H1 (cell line): Measurements from ENCODE around the gene ILF2. TPM values are rescaled to one million over a fixed set of nuclear protein-coding genes. Genes with fewer than 3 reads are reported as not detected.

Source experiments
- CTCF ChIA-PET: fragments of 300-600 bp; sonication (Branson Sonifier 250); formaldehyde crosslinking; loops from one replicate; lab custom pipeline; 2021; ENCODE audit not compliant: partially characterized antibody; lab: Charles Lee
- POLR2A ChIA-PET: fragments of 300-600 bp; sonication (Branson Sonifier 250); formaldehyde crosslinking; loops from one replicate; lab custom pipeline; 2021; ENCODE audit warnings: inconsistent platforms; ENCODE audit not compliant: partially characterized antibody; lab: Charles Lee
- DNase-seq, 2 experiments: peaks; one replicate each; pipeline versions ENCODE4 v3.0.0 to v3.0.0-alpha.2; 2010 to 2022; ENCODE audit warnings: low spot score in 2 of 2, low read depth in 1 of 2, mixed read lengths in 1 of 2
- FAIRE-seq: peaks from 2 replicates; lab custom pipeline; 2011; peaks lifted over from hg19 to GRCh38; lab: Jason Lieb, UNC
- H2AFZ ChIP-seq: 2 replicates; pipeline ENCODE4 v1.8.1; 2012; ENCODE audit warnings: low read length, inconsistent platforms
- H2AK5ac ChIP-seq: 2 replicates; pipeline ENCODE4 v1.6.1; 2013; ENCODE audit warnings: low read depth, low read length
- H2BK120ac ChIP-seq: replicated peaks from 2 replicates; pipeline ENCODE3; 2013; ENCODE audit warnings: low read depth, low read length, inconsistent platforms
- H2BK12ac ChIP-seq: 2 replicates; pipeline ENCODE4 v1.6.1; 2013; ENCODE audit warnings: low read depth, low read length
- H2BK15ac ChIP-seq: 2 replicates; pipeline ENCODE4 v1.6.1; 2013; ENCODE audit warnings: low read length
- H2BK20ac ChIP-seq: 2 replicates; pipeline ENCODE4 v1.6.1; 2013; ENCODE audit warnings: low read length
- H2BK5ac ChIP-seq: 2 replicates; pipeline ENCODE4 v1.6.1; 2013; ENCODE audit warnings: low read depth, low read length
- H3K14ac ChIP-seq: 2 replicates; pipeline ENCODE4 v1.6.1; 2013; ENCODE audit warnings: inconsistent platforms; ENCODE audit not compliant: insufficient read length
- H3K18ac ChIP-seq: 2 replicates; pipeline ENCODE4 v1.6.1; 2013; ENCODE audit warnings: low read length; ENCODE audit errors: extremely low read depth
- H3K23ac ChIP-seq: 2 replicates; pipeline ENCODE4 v1.6.1; 2013; ENCODE audit warnings: inconsistent platforms; ENCODE audit not compliant: insufficient read length
- H3K23me2 ChIP-seq: 2 replicates; pipeline ENCODE4 v1.6.1; 2013; ENCODE audit warnings: low read depth, low read length
- H3K27ac ChIP-seq: 2 replicates; pipeline ENCODE4 v1.6.1; 2011; ENCODE audit warnings: low read depth, low read length, inconsistent platforms
- H3K27me3 ChIP-seq, 4 experiments: replicated peaks in 1 of 4; 1 replicate in 1 of 4; 2 replicates in 3 of 4; pipeline versions ENCODE4 v1.6.1 to v1.8.1; 2011 to 2013; ENCODE audit warnings: low read length in 3 of 4, mild to moderate bottlenecking in 3 of 4, inconsistent platforms in 2 of 4, mixed read lengths in 2 of 4, moderate library complexity in 1 of 4; ENCODE audit not compliant: control insufficient read depth in 3 of 4, insufficient read depth in 3 of 4; ENCODE audit errors: extremely low read depth in 1 of 4
- H3K36me3 ChIP-seq, 4 experiments: 2 replicates each; pipeline versions ENCODE4 v1.6.1 to v1.8.1; 2011 to 2013; ENCODE audit warnings: mild to moderate bottlenecking in 4 of 4, low read length in 3 of 4, moderate library complexity in 2 of 4, control low read depth in 1 of 4, inconsistent platforms in 1 of 4; ENCODE audit not compliant: insufficient read depth in 4 of 4, control insufficient read depth in 2 of 4
- H3K4ac ChIP-seq: replicated peaks from 2 replicates; pipeline ENCODE3; 2013; ENCODE audit warnings: low read length, low read depth, mixed read lengths, inconsistent platforms; ENCODE audit not compliant: insufficient read length
- H3K4me1 ChIP-seq, 4 experiments: replicated peaks in 1 of 4; 1 replicate in 1 of 4; 2 replicates in 3 of 4; pipeline versions ENCODE4 v1.6.1 to v1.8.1; 2011 to 2013; ENCODE audit warnings: low read length in 3 of 4, inconsistent platforms in 2 of 4, mixed read lengths in 1 of 4; ENCODE audit not compliant: insufficient read depth in 4 of 4, control insufficient read depth in 3 of 4
- H3K4me2 ChIP-seq, 2 experiments: 2 replicates each; pipeline versions ENCODE4 v1.6.1 to v1.8.1; 2011 to 2013; ENCODE audit warnings: low read depth in 2 of 2, low read length in 2 of 2, control low read depth in 1 of 2, inconsistent platforms in 1 of 2, mild to moderate bottlenecking in 1 of 2; ENCODE audit not compliant: insufficient read depth in 1 of 2
- H3K4me3 ChIP-seq, 4 experiments: fragments of 200-600, 300-600 bp in 1 of 4; sonication (generic), shearing (Covaris generic), sonication (Bioruptor Twin) in 1 of 4; 2 replicates each; pipeline versions ENCODE4 v1.5.1 to v1.8.1; 2011 to 2016; ENCODE audit warnings: low read length in 4 of 4, low read depth in 3 of 4, control low read depth in 2 of 4, inconsistent platforms in 2 of 4, mild to moderate bottlenecking in 2 of 4, mixed read lengths in 1 of 4, moderate library complexity in 1 of 4; ENCODE audit not compliant: insufficient read depth in 2 of 4; ENCODE audit errors: extremely low read depth in 1 of 4
- H3K56ac ChIP-seq: replicated peaks from 2 replicates; pipeline ENCODE3; 2013; ENCODE audit warnings: low read depth, mild to moderate bottlenecking, mixed read lengths, low read length, inconsistent platforms; ENCODE audit not compliant: insufficient read length
- H3K79me1 ChIP-seq: 2 replicates; pipeline ENCODE4 v1.6.1; 2013; ENCODE audit warnings: low read depth, low read length, control low read depth
- H3K79me2 ChIP-seq, 2 experiments: 2 replicates each; pipeline versions ENCODE4 v1.6.1 to v1.8.1; 2012 to 2013; ENCODE audit warnings: low read length in 2 of 2, mild to moderate bottlenecking in 2 of 2, inconsistent platforms in 1 of 2; ENCODE audit not compliant: insufficient read depth in 2 of 2, control insufficient read depth in 1 of 2
- H3K9ac ChIP-seq, 4 experiments: replicated peaks in 1 of 4; 1 replicate in 1 of 4; 2 replicates in 3 of 4; pipeline versions ENCODE4 v1.6.1 to v1.8.1; 2011 to 2013; ENCODE audit warnings: low read depth in 3 of 4, low read length in 3 of 4, control low read depth in 2 of 4, mild to moderate bottlenecking in 2 of 4, moderate library complexity in 2 of 4, inconsistent platforms in 1 of 4; ENCODE audit errors: extremely low read depth in 1 of 4
- H3K9me3 ChIP-seq, 2 experiments: 2 replicates each; pipeline versions ENCODE4 v1.6.1 to v1.8.1; 2012 to 2013; ENCODE audit warnings: mild to moderate bottlenecking in 2 of 2, moderate library complexity in 2 of 2, control low read depth in 1 of 2, inconsistent platforms in 1 of 2, low read depth in 1 of 2, low read length in 1 of 2, mixed read lengths in 1 of 2; ENCODE audit not compliant: insufficient read depth in 2 of 2
- H4K20me1 ChIP-seq, 2 experiments: replicated peaks in 1 of 2; 2 replicates each; pipeline versions ENCODE3 to v1.8.1; 2011 to 2013; ENCODE audit warnings: inconsistent platforms in 2 of 2, low read length in 2 of 2, mild to moderate bottlenecking in 1 of 2; ENCODE audit not compliant: insufficient read depth in 2 of 2, control insufficient read depth in 1 of 2
- H4K5ac ChIP-seq: 2 replicates; pipeline ENCODE4 v1.6.1; 2013; ENCODE audit warnings: low read length, low read depth, mixed read lengths, inconsistent platforms; ENCODE audit not compliant: insufficient read length
- H4K8ac ChIP-seq: 2 replicates; pipeline ENCODE4 v1.8.0; 2013; ENCODE audit warnings: mild to moderate bottlenecking, moderate library complexity, low read length, inconsistent platforms; ENCODE audit not compliant: insufficient read depth; ENCODE audit errors: extremely low read depth
- H4K91ac ChIP-seq: replicated peaks from 2 replicates; pipeline ENCODE3; 2013; ENCODE audit warnings: low read length, mixed read lengths, inconsistent platforms; ENCODE audit not compliant: insufficient read length
- CBX8 ChIP-seq: fragments of 300-800, 300-1000 bp; sonication (generic); IDR thresholded peaks from 2 replicates; pipeline ENCODE4 v1.7.1; 2016; ENCODE audit warnings: low read depth, low read length, borderline replicate concordance
- CHD1 ChIP-seq: IDR thresholded peaks from 2 replicates; pipeline ENCODE4 v1.6.1; 2012; ENCODE audit warnings: low read depth, low read length, improper control_type of control experiment
- EP300 ChIP-seq, 2 experiments: IDR thresholded peaks; 1 replicate in 1 of 2; 2 replicates in 1 of 2; pipeline ENCODE4 v1.6.1; 2011 to 2012; ENCODE audit warnings: low read depth in 2 of 2, low read length in 2 of 2, mild to moderate bottlenecking in 2 of 2, borderline replicate concordance in 1 of 2, inconsistent platforms in 1 of 2, moderate library complexity in 1 of 2
- FOSL1 ChIP-seq: IDR thresholded peaks from 2 replicates; pipeline ENCODE4 v1.6.1; 2011; ENCODE audit warnings: mild to moderate bottlenecking, low read depth, low read length, moderate library complexity; ENCODE audit not compliant: insufficient read depth
- GTF2F1 ChIP-seq: IDR thresholded peaks from 2 replicates; pipeline ENCODE4 v1.6.1; 2012; ENCODE audit warnings: low read depth, low read length, improper control_type of control experiment, borderline replicate concordance
- POLR2AphosphoS5 ChIP-seq: IDR thresholded peaks from 2 replicates; pipeline ENCODE4 v1.6.1; 2011; ENCODE audit warnings: low read depth, low read length
- RFX5 ChIP-seq: IDR thresholded peaks from 2 replicates; pipeline ENCODE4 v1.6.1; 2011; ENCODE audit warnings: low read depth, low read length, improper control_type of control experiment, borderline replicate concordance
- RXRA ChIP-seq: IDR thresholded peaks from 2 replicates; pipeline ENCODE4 v1.6.1; 2011; ENCODE audit warnings: low read depth, mild to moderate bottlenecking, low read length, moderate library complexity; ENCODE audit not compliant: insufficient read depth
- SRF ChIP-seq: IDR thresholded peaks from 2 replicates; pipeline ENCODE4 v1.6.1; 2011; ENCODE audit warnings: mild to moderate bottlenecking, low read depth, low read length, moderate library complexity
- WGBS, 2 experiments: shearing (Covaris generic) in 1 of 2; methylation state at CpG; one replicate each; pipeline versions ENCODE4 v1.1.6 to v1.1.7; 2013 to 2015; ENCODE audit warnings: low lambda C conversion rate in 2 of 2, mixed read lengths in 2 of 2, inconsistent platforms in 1 of 2, low coverage in 1 of 2, missing lambda C conversion rate in 1 of 2; ENCODE audit not compliant: insufficient replicate concordance in 2 of 2, insufficient coverage in 1 of 2, insufficient read length in 1 of 2; ENCODE audit errors: extremely low coverage in 1 of 2, missing lambda C conversion rate in 1 of 2; 5-methylcytosine and 5-hydroxymethylcytosine counted together
- polyA plus RNA-seq, 7 experiments: library from polyadenylated mRNA; depleted of rRNA in 3 of 7; stranded (reverse) in 5 of 7; unstranded in 2 of 7; fragments of >200 nt in 5 of 7; fragments of 200-250 nt in 2 of 7; gene quantifications; 1 replicate in 5 of 7; 2 replicates in 1 of 7; 4 replicates in 1 of 7; pipeline versions ENCODE4 v1.2.1 to v1.2.3, GENCODE V29; 2011 to 2013; ENCODE audit warnings: missing spikeins in 2 of 7, mixed read lengths in 2 of 7
- total RNA-seq: library from RNA; stranded (reverse); fragmentation: NEBNext Ultra II Directional; extraction: Animal tissue kit (Norgen Biotek cat#: 25700); gene quantifications from 2 replicates; pipeline ENCODE4 v1.2.1, GENCODE V29; 2021
- TF ChIP-seq, protein P1 (sequence below): IDR thresholded peaks from 2 replicates; pipeline ENCODE4 v1.6.1; 2012; ENCODE audit warnings: inconsistent platforms
- TF ChIP-seq, protein P2 (sequence below): IDR thresholded peaks from 2 replicates; pipeline ENCODE4 v1.6.1; 2011; ENCODE audit warnings: low read length, improper control_type of control experiment

Gene ILF2
- total and polyA plus RNA-seq, 2 of the 8 experiments (the other 6 are each of a cell fraction or from before 2014, with no cell fraction given): 389 to 474 TPM

DNA sequence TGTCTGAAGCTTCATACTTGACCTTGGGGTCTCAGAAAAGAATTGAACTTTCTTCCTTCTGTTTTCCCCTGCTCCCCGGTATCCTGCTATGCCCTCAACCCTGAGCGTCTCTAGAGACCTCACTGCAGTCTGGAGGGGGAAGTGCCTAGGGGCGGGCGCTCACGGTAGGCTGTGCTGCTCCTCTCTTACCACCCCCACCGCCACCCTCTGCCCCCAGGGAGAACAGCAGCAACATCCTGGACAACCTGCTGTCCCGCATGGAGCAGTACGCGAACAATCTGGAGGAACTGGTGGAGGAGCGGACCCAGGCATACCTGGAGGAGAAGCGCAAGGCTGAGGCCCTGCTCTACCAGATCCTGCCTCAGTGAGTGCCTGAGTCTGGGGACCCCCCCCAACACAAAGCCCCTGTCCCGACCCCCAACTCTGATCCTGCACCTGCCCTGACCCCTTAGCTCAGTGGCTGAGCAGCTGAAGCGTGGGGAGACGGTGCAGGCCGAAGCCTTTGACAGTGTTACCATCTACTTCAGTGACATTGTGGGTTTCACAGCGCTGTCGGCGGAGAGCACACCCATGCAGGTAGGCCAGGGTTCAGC is 18.0 kb upstream of the ILF2 start:
- DNase-seq: no peak
- CTCF ChIA-PET: interaction anchor here (0.6 to 14.0 kb wide), 8 partner anchors 10 to 84 kb away, joined by 3 to 190 read pairs (median 4); partner anchors contain the start of gene NPR1
- TF ChIP-seq CHD1: no peak
- no peak for TF ChIP-seq SRF
- TF ChIP-seq CBX8: no peak
- no peak for TF ChIP-seq RFX5
- no peak for TF ChIP-seq POLR2AphosphoS5
- TF ChIP-seq RXRA: no peak
- no peak for TF ChIP-seq FOSL1
- TF ChIP-seq, protein P1, sequence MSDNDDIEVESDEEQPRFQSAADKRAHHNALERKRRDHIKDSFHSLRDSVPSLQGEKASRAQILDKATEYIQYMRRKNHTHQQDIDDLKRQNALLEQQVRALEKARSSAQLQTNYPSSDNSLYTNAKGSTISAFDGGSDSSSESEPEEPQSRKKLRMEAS: no peak
- TF ChIP-seq GTF2F1: no peak
- no peak for TF ChIP-seq EP300 (IDR thresholded peaks at IDR 0.05; ENCODE audit: borderline replicate concordance in 1 of 2, low read depth in 2 of 2, low read length in 2 of 2)
- TF ChIP-seq, protein P2, sequence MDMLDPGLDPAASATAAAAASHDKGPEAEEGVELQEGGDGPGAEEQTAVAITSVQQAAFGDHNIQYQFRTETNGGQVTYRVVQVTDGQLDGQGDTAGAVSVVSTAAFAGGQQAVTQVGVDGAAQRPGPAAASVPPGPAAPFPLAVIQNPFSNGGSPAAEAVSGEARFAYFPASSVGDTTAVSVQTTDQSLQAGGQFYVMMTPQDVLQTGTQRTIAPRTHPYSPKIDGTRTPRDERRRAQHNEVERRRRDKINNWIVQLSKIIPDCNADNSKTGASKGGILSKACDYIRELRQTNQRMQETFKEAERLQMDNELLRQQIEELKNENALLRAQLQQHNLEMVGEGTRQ: no peak

More for the DNA sequence above, 18.0 kb upstream of the ILF2 start:
- no peak overlapping the region for H2BK15ac ChIP-seq
- no peak overlapping the region for H3K4me3 ChIP-seq
- no peaks in the 10 kb centered on the region for H3K27me3 ChIP-seq
- H2AFZ ChIP-seq: no peak overlapping the region
- no peak for FAIRE-seq
- no peaks in the 10 kb centered on the region for H4K20me1 ChIP-seq
- POLR2A ChIA-PET: interaction anchor here (2.8 kb wide), 1 partner anchor 9 kb away, joined by 11 read pairs; no protein-coding TSS in a partner anchor
- no peaks in the 10 kb centered on the region; a peak in 1 of 4 replicates for H3K9me3 ChIP-seq
- no peak overlapping the region for H2AK5ac ChIP-seq
- H3K79me1 ChIP-seq: no peaks in the 10 kb centered on the region
- H3K4me2 ChIP-seq: no peak overlapping the region
- no peak overlapping the region for H2BK20ac ChIP-seq
- H4K91ac ChIP-seq: no peak overlapping the region
- no peak overlapping the region for H3K18ac ChIP-seq
- H4K8ac ChIP-seq: no peak overlapping the region
- H2BK5ac ChIP-seq: no peak overlapping the region; the same call in 1 of the 2 replicates
- no peaks in the 10 kb centered on the region for H3K4me1 ChIP-seq
- H3K4ac ChIP-seq: no peak overlapping the region
- peaks cover 0 to 5% (median 4%) of the 10 kb centered on the region in 4 experiments; a peak in 2 of 8 replicates for H3K36me3 ChIP-seq
- H2BK12ac ChIP-seq: no peak overlapping the region
- 90% methylated on average over 12 of the region's 18 CpGs; no CpG with 5 or more reads in 1 of the 2 experiments for WGBS, 2 experiments
- H3K79me2 ChIP-seq: no peaks in the 10 kb centered on the region
- no peak overlapping the region for H3K27ac ChIP-seq
- no peak overlapping the region for H4K5ac ChIP-seq
- no peaks in the 10 kb centered on the region for H3K23me2 ChIP-seq
- no peak overlapping the region for H3K9ac ChIP-seq
- H3K23ac ChIP-seq: no peak overlapping the region
- no peak overlapping the region for H3K14ac ChIP-seq
- H3K56ac ChIP-seq: no peak overlapping the region
- H2BK120ac ChIP-seq: no peak overlapping the region
